Endothelial cell of umbilical vein (primary cell): ENCODE measurements around the gene P2RY2. TPM values are rescaled to one million over a fixed set of nuclear protein-coding genes. Genes with fewer than 3 reads are reported as not detected.

ENCODE experiments used
- BruUV-seq: library from RNA; stranded (reverse); fragments of 400-500 nt; replicated peaks from 2 replicates; lab custom pipeline; 2021; lab: Mats Ljungman, UMichigan
- CTCF ChIA-PET: fragments of 300-600, 350-600 bp; sonication (Branson Sonifier 250); formaldehyde crosslinking; loops from one replicate; lab custom pipeline; 2021; ENCODE audit warnings: antibody characterized with exemption, inconsistent platforms; lab: Charles Lee
- POLR2A ChIA-PET: fragments of 300-600, 350-600 bp; sonication (Branson Sonifier 250); formaldehyde crosslinking; loops from one replicate; lab custom pipeline; 2021; ENCODE audit warnings: antibody characterized with exemption, inconsistent platforms; lab: Charles Lee
- DNase-seq: peaks from one replicate; pipeline ENCODE4 v3.0.0-alpha.2; 2011; ENCODE audit warnings: low read depth, low spot score
- FAIRE-seq: peaks from 2 replicates; lab custom pipeline; 2011; peaks lifted over from hg19 to GRCh38; lab: Jason Lieb, UNC
- H2AFZ ChIP-seq: 2 replicates; pipeline ENCODE4 v1.6.0; 2012; ENCODE audit warnings: low read depth, low read length, control low read depth, inconsistent platforms
- H3K27ac ChIP-seq: 2 replicates; pipeline ENCODE4 v1.5.1; 2011; ENCODE audit warnings: low read depth, mild to moderate bottlenecking, control low read depth, low read length, moderate library complexity; ENCODE audit not compliant: insufficient read depth
- H3K27me3 ChIP-seq, 2 experiments: 2 replicates each; pipeline versions ENCODE4 v1.6.0 to v1.6.1; 2011; ENCODE audit warnings: low read length in 2 of 2, mixed read lengths in 1 of 2; ENCODE audit not compliant: control insufficient read depth in 2 of 2, insufficient read depth in 2 of 2
- H3K36me3 ChIP-seq, 2 experiments: 2 replicates in 1 of 2; 3 replicates in 1 of 2; pipeline ENCODE4 v1.5.1; 2011; ENCODE audit warnings: low read length in 2 of 2, mild to moderate bottlenecking in 1 of 2, moderate library complexity in 1 of 2; ENCODE audit not compliant: control insufficient read depth in 2 of 2, insufficient read depth in 2 of 2; ENCODE audit errors: extremely low read depth in 1 of 2
- H3K4me1 ChIP-seq: 3 replicates; pipeline ENCODE4 v1.5.1; 2011; ENCODE audit warnings: mild to moderate bottlenecking, low read length; ENCODE audit not compliant: control insufficient read depth, insufficient read depth; ENCODE audit errors: extremely low read depth
- H3K4me2 ChIP-seq: 2 replicates; pipeline ENCODE4 v1.6.1; 2011; ENCODE audit warnings: low read length, control low read depth, mixed read lengths; ENCODE audit not compliant: insufficient read depth
- H3K4me3 ChIP-seq, 3 experiments: fragments of 200-600 bp in 1 of 3; sonication (generic), shearing (Covaris generic) in 1 of 3; replicated peaks in 1 of 3; 2 replicates each; pipeline ENCODE4 v1.5.1; 2011 to 2016; ENCODE audit warnings: control low read depth in 3 of 3, low read length in 3 of 3, mild to moderate bottlenecking in 2 of 3, inconsistent platforms in 1 of 3, low read depth in 1 of 3, moderate library complexity in 1 of 3; ENCODE audit not compliant: insufficient read depth in 1 of 3
- H3K79me2 ChIP-seq: 2 replicates; pipeline ENCODE4 v1.6.0; 2012; ENCODE audit warnings: low read length, inconsistent platforms; ENCODE audit not compliant: control insufficient read depth, insufficient read depth
- H3K9ac ChIP-seq: replicated peaks from 2 replicates; pipeline ENCODE3; 2011; ENCODE audit warnings: low read length, control low read depth; ENCODE audit not compliant: insufficient read depth; ENCODE audit errors: extremely low read depth
- H3K9me1 ChIP-seq: replicated peaks from 3 replicates; pipeline ENCODE4 v1.6.0; 2011; ENCODE audit warnings: mild to moderate bottlenecking, low read length; ENCODE audit not compliant: control insufficient read depth, insufficient read depth; ENCODE audit errors: extremely low read depth
- H3K9me3 ChIP-seq: replicated peaks from 2 replicates; pipeline ENCODE4 v1.5.1; 2012; ENCODE audit warnings: low read length, inconsistent platforms; ENCODE audit not compliant: control insufficient read depth, insufficient read depth
- H4K20me1 ChIP-seq: replicated peaks from 2 replicates; pipeline ENCODE3; 2011; ENCODE audit warnings: mild to moderate bottlenecking, low read length; ENCODE audit not compliant: control insufficient read depth, insufficient read depth; ENCODE audit errors: extremely low read depth
- CTCF ChIP-seq, 2 donors: IDR thresholded peaks; 1 replicate in 1 of 2; 2 replicates in 1 of 2; pipeline ENCODE4 v1.5.1; 2011; ENCODE audit warnings: low read length in 2 of 2, mild to moderate bottlenecking in 2 of 2, moderate library complexity in 2 of 2, control low read depth in 1 of 2, inconsistent platforms in 1 of 2, low read depth in 1 of 2; ENCODE audit not compliant: insufficient read depth in 1 of 2; ENCODE audit errors: extremely low read depth in 1 of 2
- FOS ChIP-seq: IDR thresholded peaks from 2 replicates; pipeline ENCODE4 v1.6.1; 2011; ENCODE audit warnings: mild to moderate bottlenecking, low read length, moderate library complexity, borderline replicate concordance; ENCODE audit not compliant: insufficient read depth
- GATA2 ChIP-seq: IDR thresholded peaks from 2 replicates; pipeline ENCODE4 v1.7.0; 2011; ENCODE audit warnings: low read depth, mild to moderate bottlenecking, moderate library complexity, mixed read lengths, low read length; ENCODE audit not compliant: insufficient read length, insufficient read depth
- JUN ChIP-seq: IDR thresholded peaks from 2 replicates; pipeline ENCODE4 v1.6.1; 2011; ENCODE audit warnings: borderline replicate concordance, low read depth; ENCODE audit not compliant: insufficient read length, insufficient read depth
- MAX ChIP-seq: IDR thresholded peaks from 2 replicates; pipeline ENCODE4 v1.6.1; 2011; ENCODE audit not compliant: insufficient read depth, insufficient read length
- POLR2AphosphoS5 ChIP-seq: IDR thresholded peaks from 2 replicates; pipeline ENCODE4 v1.6.1; 2012; ENCODE audit warnings: low read depth, mild to moderate bottlenecking, control low read depth, low read length, moderate library complexity; ENCODE audit not compliant: insufficient read depth
- dilution Hi-C: fragments of 300-500 bp; cut with MboI; formaldehyde crosslinking; loops from one replicate; pipeline ENCODE4 v1.15.0; 2019; ENCODE audit warnings: low sequenced_read_pairs; ENCODE audit not compliant: extremely low pct_ligation_motif_present
- intact Hi-C: fragments of 100-400 bp; cut with micrococcal nuclease; formaldehyde crosslinking; loops from one replicate; pipeline ENCODE4 v1.10.0; 2022
- polyA plus RNA-seq, 4 experiments: library from polyadenylated mRNA; depleted of rRNA in 3 of 4; stranded (reverse) in 3 of 4; unstranded in 1 of 4; fragments of >200 nt; gene quantifications; 2 replicates each; pipeline versions ENCODE4 v1.2.1 to v1.2.3, GENCODE V29; 2011 to 2012; ENCODE audit warnings: missing spikeins in 1 of 4
- total RNA-seq: library from RNA; stranded (reverse); gene quantifications from 2 replicates; pipeline ENCODE4 v1.2.3, GENCODE V29; 2021

The P2RY2 gene
- total and polyA plus RNA-seq, 2 donors (not counting 3 experiments of a cell fraction or from before 2014, with no cell fraction given), result 4.8 to 5.6 TPM

GRCh38 chr11:73176874-73177155 is 41.3 kb upstream of the P2RY2 start:
- Histone ChIP-seq H3K9ac (no peak overlapping the region), H3K9me3 (no peaks in the 10 kb centered on the region), H4K20me1 (no peaks in the 10 kb centered on the region), H3K27me3 (no peaks in the 10 kb centered on the region), H3K36me3 (no peaks in the 10 kb centered on the region), H3K4me3 (no peak overlapping the region), H3K4me2 (no peak overlapping the region), H3K79me2 (no peaks in the 10 kb centered on the region), H2AFZ (no peak overlapping the region), H3K9me1 (no peaks in the 10 kb centered on the region), H3K4me1 (peaks cover 28% of the 10 kb centered on the region), H3K27ac (peak overlapping the region; percentile 90)
- BruUV-seq, result no TSS peak
- intact Hi-C loops, result loop anchor here (1.0 kb wide), 2 partner anchors 8 to 35 kb away; partner anchors contain the start of gene FCHSD2
- FAIRE-seq, result no peak
- dilution Hi-C loops, result no loop called here
- ChIA-PET POLR2A (interaction anchor here (0.6 to 1.1 kb wide), 5 partner anchors 9 to 56 kb away, joined by 3 to 4 read pairs (median 3); no protein-coding TSS in a partner anchor), CTCF (interaction anchor here (1.1 to 5.4 kb wide), 26 partner anchors 10 to 493 kb away, joined by 3 to 196 read pairs (median 7); partner anchors contain the start of gene FCHSD2)
- no peak for DNase-seq
- TF ChIP-seq JUN (no peak), GATA2 (no peak), MAX (no peak), FOS (no peak), POLR2AphosphoS5 (no peak), CTCF (IDR thresholded peaks at IDR 0.05; ENCODE audit: extremely low read depth in 1 of 2, insufficient read depth in 1 of 2, low read depth in 1 of 2, low read length in 2 of 2) (no peak)
